GM23338 (cell line): Measurements from ENCODE around the gene TBX2. TPM values are rescaled to one million over a fixed set of nuclear protein-coding genes. Genes with fewer than 3 reads are reported as not detected.

Source experiments
- ATAC-seq: fragments of 200-7000 bp; cut with Tn5 transposase; 3 replicates; pipeline ENCODE4 v1.9.1; 2020
- DNase-seq: peaks from one replicate; pipeline ENCODE4 v3.0.0-alpha.2; 2015; ENCODE audit warnings: low spot score
- H2AFZ ChIP-seq: fragments of 200-600 bp; sonication (generic); 2 replicates; pipeline ENCODE4 v1.8.0; 2016; ENCODE audit warnings: antibody characterized with exemption, mild to moderate bottlenecking, moderate library complexity
- H3F3A ChIP-seq: fragments of 200-600 bp; sonication (generic); replicated peaks from 2 replicates; pipeline ENCODE4 v1.8.0; 2017; ENCODE audit warnings: antibody characterized with exemption, mixed run types, low read depth
- H3K27ac ChIP-seq: fragments of 200-600 bp; sonication (generic); 2 replicates; pipeline ENCODE4 v1.6.1; 2016; ENCODE audit warnings: low read depth
- H3K27me3 ChIP-seq: fragments of 200-600 bp; sonication (generic); 2 replicates; pipeline ENCODE4 v1.8.0; 2016; ENCODE audit warnings: mild to moderate bottlenecking, mixed run types, moderate library complexity; ENCODE audit not compliant: insufficient read depth
- H3K36me3 ChIP-seq: fragments of 200-600 bp; sonication (generic); 2 replicates; pipeline ENCODE4 v1.8.0; 2016; ENCODE audit warnings: mild to moderate bottlenecking; ENCODE audit not compliant: insufficient read depth
- H3K4me1 ChIP-seq: fragments of 200-600 bp; sonication (generic); 2 replicates; pipeline ENCODE4 v1.8.0; 2016; ENCODE audit warnings: mild to moderate bottlenecking, moderate library complexity; ENCODE audit not compliant: insufficient read depth
- H3K4me2 ChIP-seq: fragments of 200-600 bp; sonication (generic); 2 replicates; pipeline ENCODE4 v1.7.1; 2017; ENCODE audit warnings: mixed run types
- H3K4me3 ChIP-seq: fragments of 200-600 bp; sonication (generic); 2 replicates; pipeline ENCODE4 v1.6.1; 2016; ENCODE audit warnings: mixed run types
- H3K79me2 ChIP-seq: fragments of 200-600 bp; sonication (generic); replicated peaks from 2 replicates; pipeline ENCODE4 v1.8.0; 2017; ENCODE audit warnings: mild to moderate bottlenecking; ENCODE audit not compliant: insufficient read depth
- H3K9me2 ChIP-seq: fragments of 200-600 bp; sonication (generic); 2 replicates; pipeline ENCODE4 v1.8.0; 2017; ENCODE audit not compliant: insufficient read depth
- H4K20me1 ChIP-seq: fragments of 200-600 bp; sonication (generic); replicated peaks from 2 replicates; pipeline ENCODE4 v1.8.0; 2017; ENCODE audit warnings: mild to moderate bottlenecking; ENCODE audit not compliant: insufficient read depth
- H3K27ac Mint-ChIP-seq: 2 replicates; pipeline ENCODE4 v1.8.0; 2020; ENCODE audit warnings: inconsistent platforms, mild to moderate bottlenecking, moderate library complexity, mixed read lengths
- H3K27me3 Mint-ChIP-seq: 3 replicates; pipeline ENCODE4 v1.8.0; 2022; ENCODE audit warnings: low read depth, mild to moderate bottlenecking, moderate library complexity, mixed read lengths, inconsistent platforms; ENCODE audit not compliant: insufficient read depth, poor library complexity
- H3K36me3 Mint-ChIP-seq: 3 replicates; pipeline ENCODE4 v1.8.0; 2021; ENCODE audit warnings: low read depth, mild to moderate bottlenecking, inconsistent platforms, moderate library complexity, mixed read lengths
- H3K4me1 Mint-ChIP-seq: 3 replicates; pipeline ENCODE4 v1.8.0; 2020; ENCODE audit warnings: mild to moderate bottlenecking, inconsistent platforms, mixed read lengths
- H3K4me3 Mint-ChIP-seq: 3 replicates; pipeline ENCODE4 v1.8.0; 2021; ENCODE audit warnings: moderate library complexity, mild to moderate bottlenecking, inconsistent platforms, mixed read lengths
- H3K9me3 Mint-ChIP-seq: 3 replicates; pipeline ENCODE4 v1.8.0; 2020; ENCODE audit warnings: moderate library complexity, mild to moderate bottlenecking, inconsistent platforms, mixed read lengths
- ETS1 ChIP-seq: IDR thresholded peaks from 2 replicates; pipeline ENCODE4 v1.6.1; 2016; ENCODE audit warnings: antibody characterized with exemption
- EZH2 ChIP-seq: fragments of 200-600 bp; sonication (generic); IDR thresholded peaks from one replicate; pipeline ENCODE4 v1.8.0; 2017; ENCODE audit warnings: antibody characterized with exemption, mild to moderate bottlenecking, low read depth; ENCODE audit not compliant: unreplicated experiment
- EZH2phosphoT487 ChIP-seq: fragments of 200-600 bp; sonication (generic); IDR thresholded peaks from one replicate; pipeline ENCODE4 v1.8.1; 2018; ENCODE audit warnings: antibody characterized with exemption; ENCODE audit not compliant: unreplicated experiment
- JUNB ChIP-seq: IDR thresholded peaks from one replicate; pipeline ENCODE4 v1.6.1; 2016; ENCODE audit warnings: antibody characterized with exemption; ENCODE audit not compliant: unreplicated experiment
- NANOG ChIP-seq: IDR thresholded peaks from 2 replicates; pipeline ENCODE4 v1.6.1; 2016; ENCODE audit warnings: antibody characterized with exemption, borderline replicate concordance
- POLR2AphosphoS5 ChIP-seq: IDR thresholded peaks from 2 replicates; pipeline ENCODE4 v1.6.1; 2016; ENCODE audit warnings: antibody characterized with exemption, low read depth
- REST ChIP-seq: IDR thresholded peaks from one replicate; pipeline ENCODE4 v1.6.1; 2018; ENCODE audit warnings: antibody characterized with exemption; ENCODE audit not compliant: unreplicated experiment
- STAT1 ChIP-seq: IDR thresholded peaks from one replicate; pipeline ENCODE4 v1.6.1; 2016; ENCODE audit warnings: antibody characterized with exemption; ENCODE audit not compliant: unreplicated experiment
- ZNF114 ChIP-seq: fragments of 250-450 bp; sonication (Bioruptor Pico); IDR thresholded peaks from 2 replicates; pipeline ENCODE4 v1.5.0; 2020; ENCODE audit warnings: mild to moderate bottlenecking, moderate library complexity
- ZNF462 ChIP-seq: fragments of 250-450 bp; sonication (Bioruptor Pico); IDR thresholded peaks from 2 replicates; pipeline ENCODE4 v1.5.0; 2020; ENCODE audit warnings: mild to moderate bottlenecking, moderate library complexity
- polyA plus RNA-seq: library from polyadenylated mRNA; unstranded; fragments of >200 nt; fragmentation: Nextera tagmentation; extraction: Ambion mirVana; gene quantifications from 2 replicates; pipeline ENCODE4 v1.2.1, GENCODE V29; 2016
- total RNA-seq: library from RNA; depleted of rRNA; stranded (reverse); fragments of >200 nt; shearing (Covaris generic); gene quantifications from 2 replicates; pipeline ENCODE4 v1.2.3, GENCODE V29; 2014

Gene TBX2
- total and polyA plus RNA-seq, 2 experiments from 2014 or later = not detected

GRCh38 chr17:61447358-61447757 is 47.7 kb downstream of the TBX2 start (continued):
- TF ChIP-seq REST (no peak), EZH2phosphoT487 (no peak), POLR2AphosphoS5 (no peak), JUNB (no peak), STAT1 (no peak), ETS1 (no peak)

GRCh38 chr17:61448042-61448441 is 48.4 kb downstream of the TBX2 start:
- peaks cover 53% of the 10 kb centered on the region for H3K27me3 Mint-ChIP-seq
- no peak for TF ChIP-seq NANOG
- no peak for TF ChIP-seq EZH2
- no peak for TF ChIP-seq ZNF462 (CRISPR knock-in tag)
- no peak for TF ChIP-seq REST
- no peak for TF ChIP-seq POLR2AphosphoS5
- no peak for TF ChIP-seq STAT1
- TF ChIP-seq ZNF114 (CRISPR knock-in tag) = no peak

More at GRCh38 chr17:61448042-61448441, 48.4 kb downstream of the TBX2 start:
- Histone ChIP-seq H3K36me3 (no peaks in the 10 kb centered on the region), H3K27me3 (peaks cover 73% of the 10 kb centered on the region), H3K79me2 (no peaks in the 10 kb centered on the region), H4K20me1 (no peaks in the 10 kb centered on the region; the same call in 1 of the 2 replicates), H2AFZ (no peak overlapping the region), H3K9me2 (no peaks in the 10 kb centered on the region), H3K27ac (no peak overlapping the region), H3K4me2 (no peak overlapping the region), H3K4me3 (no peak overlapping the region), H3F3A (no peaks in the 10 kb centered on the region), H3K4me1 (peaks cover 17% of the 10 kb centered on the region)
- no peaks in the 10 kb centered on the region; the same call in 2 of the 3 replicates for H3K9me3 Mint-ChIP-seq
- DNase-seq = no peak
- H3K27ac Mint-ChIP-seq = no peak overlapping the region
- no peaks in the 10 kb centered on the region for H3K36me3 Mint-ChIP-seq
- no peak overlapping the region for H3K4me3 Mint-ChIP-seq
- no peak for ATAC-seq
- H3K4me1 Mint-ChIP-seq = peaks cover 21% of the 10 kb centered on the region; the same call in 2 of the 3 replicates
